K562 (cell line): ENCODE results near the gene GKN1.

ENCODE experiments used
- ESRRB ChIP-seq: fragments of 250-450 bp; sonication (Bioruptor Pico); IDR thresholded peaks from 2 replicates; pipeline ENCODE4 v1.5.0; 2020; ENCODE audit warnings: mild to moderate bottlenecking, moderate library complexity, borderline replicate concordance
- FOXA1 ChIP-seq: fragments of 450-650 bp; IDR thresholded peaks from 2 replicates; pipeline ENCODE4 v1.6.1; 2016; ENCODE audit warnings: mild to moderate bottlenecking, borderline replicate concordance

DNA sequence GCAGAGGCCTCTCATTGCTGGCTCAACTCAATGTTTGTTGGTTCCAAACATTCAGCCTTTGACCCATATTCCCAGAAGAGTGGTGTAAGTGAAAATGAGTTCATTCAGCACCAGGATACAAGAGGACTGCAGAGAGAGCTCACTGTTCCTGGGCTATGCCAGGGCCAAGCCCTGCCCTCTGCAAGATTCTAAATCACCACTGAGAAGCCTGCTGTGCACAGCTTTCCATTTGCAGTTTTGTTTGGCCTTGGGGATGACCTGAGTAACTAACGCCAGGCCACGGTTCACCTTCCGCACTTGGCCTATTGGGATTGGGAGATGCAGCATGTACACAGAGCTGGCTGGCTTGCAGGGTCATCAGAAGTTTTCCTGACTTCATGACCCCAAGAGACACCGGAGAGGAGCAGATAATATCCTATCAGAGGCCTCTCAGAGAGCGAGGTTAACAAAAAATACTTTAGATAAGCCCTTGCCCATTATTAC lies 12.6 kb downstream of the GKN1 start:
- TF ChIP-seq FOXA1 (no peak), ESRRB (CRISPR knock-in tag) (no peak)
